ENCODE measurements around the gene TFDP1.

TFDP1 gene

DNA sequence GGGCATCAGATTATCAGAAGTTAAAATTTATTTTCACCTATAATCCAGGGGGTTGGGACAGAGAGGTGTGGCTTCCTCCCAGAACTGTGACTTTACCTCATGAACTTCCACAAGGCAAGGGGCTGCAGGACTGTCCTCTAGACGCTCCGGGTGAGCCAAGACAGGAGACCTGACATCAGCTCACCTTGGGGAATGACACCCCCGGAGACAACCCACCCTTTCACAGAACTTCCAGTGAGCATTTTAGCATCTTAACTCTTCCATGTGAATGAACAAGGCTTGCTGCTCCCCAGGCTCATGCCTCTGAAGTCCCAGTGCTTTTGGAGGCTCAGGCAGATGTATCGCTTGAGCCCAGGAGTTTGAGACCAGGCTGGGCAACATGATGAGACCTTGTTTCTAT is 29.4 kb upstream of the TFDP1 start:
- Histone ChIP-seq H3K36me3 (ENCODE audit: low read length) (no peaks in the 10 kb centered on the region), H3F3A (ENCODE audit: insufficient read depth) (no peaks in the 10 kb centered on the region), H3K9me2 (replicated peaks; ENCODE audit: insufficient read depth, low read length) (no peaks in the 10 kb centered on the region), H3K4me2 (ENCODE audit: low read depth, low read length, poor library complexity, severe bottlenecking) (no peak overlapping the region), H3K27me3 (ENCODE audit: low read length) (no peaks in the 10 kb centered on the region), H3K4me3 (ENCODE audit: insufficient read depth, low read length, poor library complexity, severe bottlenecking) (no peak overlapping the region), H3K27ac (ENCODE audit: low read depth, low read length) (no peak overlapping the region), H3K9ac (ENCODE audit: low read length) (no peak overlapping the region), H3K79me2 (ENCODE audit: insufficient read depth, low read length) (no peaks in the 10 kb centered on the region), H4K20me1 (ENCODE audit: low read depth, low read length) (no peaks in the 10 kb centered on the region), H3K9me3 (ENCODE audit: insufficient read depth, low read length) (no peaks in the 10 kb centered on the region), H2AFZ (ENCODE audit: low read depth, low read length, severe bottlenecking) (no peak overlapping the region)
- TF ChIP-seq, protein P1, sequence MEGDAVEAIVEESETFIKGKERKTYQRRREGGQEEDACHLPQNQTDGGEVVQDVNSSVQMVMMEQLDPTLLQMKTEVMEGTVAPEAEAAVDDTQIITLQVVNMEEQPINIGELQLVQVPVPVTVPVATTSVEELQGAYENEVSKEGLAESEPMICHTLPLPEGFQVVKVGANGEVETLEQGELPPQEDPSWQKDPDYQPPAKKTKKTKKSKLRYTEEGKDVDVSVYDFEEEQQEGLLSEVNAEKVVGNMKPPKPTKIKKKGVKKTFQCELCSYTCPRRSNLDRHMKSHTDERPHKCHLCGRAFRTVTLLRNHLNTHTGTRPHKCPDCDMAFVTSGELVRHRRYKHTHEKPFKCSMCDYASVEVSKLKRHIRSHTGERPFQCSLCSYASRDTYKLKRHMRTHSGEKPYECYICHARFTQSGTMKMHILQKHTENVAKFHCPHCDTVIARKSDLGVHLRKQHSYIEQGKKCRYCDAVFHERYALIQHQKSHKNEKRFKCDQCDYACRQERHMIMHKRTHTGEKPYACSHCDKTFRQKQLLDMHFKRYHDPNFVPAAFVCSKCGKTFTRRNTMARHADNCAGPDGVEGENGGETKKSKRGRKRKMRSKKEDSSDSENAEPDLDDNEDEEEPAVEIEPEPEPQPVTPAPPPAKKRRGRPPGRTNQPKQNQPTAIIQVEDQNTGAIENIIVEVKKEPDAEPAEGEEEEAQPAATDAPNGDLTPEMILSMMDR (IDR thresholded peaks at IDR 0.05; ENCODE audit: insufficient read depth, low read length, poor library complexity, severe bottlenecking): no peak
- no peak for TF ChIP-seq EZH2phosphoT487 (conservative IDR thresholded peaks at IDR 0.05; ENCODE audit: low read length)

DNA sequence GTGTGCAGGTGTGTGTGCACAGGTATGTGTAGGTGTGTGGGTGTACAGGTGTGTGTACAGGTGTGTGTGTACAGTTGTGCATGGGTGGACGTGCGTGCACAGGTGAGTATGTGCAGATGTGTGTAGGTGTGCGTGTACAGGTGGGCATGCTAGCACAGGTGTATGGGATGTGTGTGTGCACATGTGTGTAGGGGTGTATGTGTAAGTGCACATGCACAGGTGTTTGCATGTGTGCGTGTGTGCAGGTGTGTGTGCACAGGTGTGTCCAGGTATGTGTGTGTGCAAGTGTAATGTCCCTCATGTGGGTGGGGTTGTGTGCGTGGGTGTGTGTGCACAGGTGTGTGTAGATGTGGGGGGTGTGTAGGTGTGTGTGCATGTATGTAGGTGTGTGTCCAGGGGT is 27.5 kb upstream of the TFDP1 start:
- Histone ChIP-seq H3K36me3 (ENCODE audit: low read length) (no peaks in the 10 kb centered on the region), H3K4me2 (ENCODE audit: low read depth, low read length, poor library complexity, severe bottlenecking) (no peak overlapping the region)
- TF ChIP-seq, protein P1 (IDR thresholded peaks at IDR 0.05; ENCODE audit: insufficient read depth, low read length, poor library complexity, severe bottlenecking): no peak
- TF ChIP-seq EZH2phosphoT487 (conservative IDR thresholded peaks at IDR 0.05; ENCODE audit: low read length): no peak

DNA sequence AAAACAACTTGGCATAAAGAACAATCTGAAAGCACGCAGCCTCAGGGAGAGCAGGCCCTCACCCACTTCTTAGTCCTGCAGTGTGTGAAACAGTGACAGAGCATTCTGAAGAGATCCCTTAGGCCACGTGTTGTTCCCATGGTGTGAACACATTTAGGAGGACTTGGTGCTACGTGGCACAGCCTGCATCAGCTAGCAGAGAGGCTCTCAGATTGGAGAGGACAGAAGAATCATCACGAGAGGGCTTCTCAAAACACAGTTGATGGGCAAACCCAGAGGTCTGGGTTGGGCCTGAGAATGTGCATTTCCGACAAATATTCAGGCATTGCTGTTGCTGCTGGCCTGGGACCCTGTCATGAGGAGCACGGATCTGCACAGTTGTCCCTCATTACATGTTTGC is 26.1 kb upstream of the TFDP1 start:
- no peaks in the 10 kb centered on the region for H4K20me1 ChIP-seq (ENCODE audit: low read depth, low read length)
- no peak overlapping the region for H3K27ac ChIP-seq (ENCODE audit: low read depth, low read length)
- H3K27me3 ChIP-seq (ENCODE audit: low read length): no peaks in the 10 kb centered on the region
- no peaks in the 10 kb centered on the region for H3F3A ChIP-seq (ENCODE audit: insufficient read depth)
- no peaks in the 10 kb centered on the region for H3K9me2 ChIP-seq (replicated peaks; ENCODE audit: insufficient read depth, low read length)
- no peak overlapping the region for H3K4me3 ChIP-seq (ENCODE audit: insufficient read depth, low read length, poor library complexity, severe bottlenecking)
- no peak overlapping the region for H2AFZ ChIP-seq (ENCODE audit: low read depth, low read length, severe bottlenecking)
- H3K4me2 ChIP-seq (ENCODE audit: low read depth, low read length, poor library complexity, severe bottlenecking): no peak overlapping the region
- no peaks in the 10 kb centered on the region for H3K9me3 ChIP-seq (ENCODE audit: insufficient read depth, low read length)
- H3K36me3 ChIP-seq (ENCODE audit: low read length): no peaks in the 10 kb centered on the region
- TF ChIP-seq, protein P1 (IDR thresholded peaks at IDR 0.05; ENCODE audit: insufficient read depth, low read length, poor library complexity, severe bottlenecking): no peak
- TF ChIP-seq EZH2phosphoT487 (conservative IDR thresholded peaks at IDR 0.05; ENCODE audit: low read length): no peak
- no peaks in the 10 kb centered on the region for H3K79me2 ChIP-seq (ENCODE audit: insufficient read depth, low read length)
- H3K9ac ChIP-seq (ENCODE audit: low read length): no peak overlapping the region

More for the DNA sequence above, 27.5 kb upstream of the TFDP1 start:
- Histone ChIP-seq H3F3A (ENCODE audit: insufficient read depth) (no peaks in the 10 kb centered on the region), H3K9me3 (ENCODE audit: insufficient read depth, low read length) (no peaks in the 10 kb centered on the region), H3K9me2 (replicated peaks; ENCODE audit: insufficient read depth, low read length) (no peaks in the 10 kb centered on the region), H3K27me3 (ENCODE audit: low read length) (no peaks in the 10 kb centered on the region), H3K79me2 (ENCODE audit: insufficient read depth, low read length) (no peaks in the 10 kb centered on the region), H3K27ac (ENCODE audit: low read depth, low read length) (no peak overlapping the region), H2AFZ (ENCODE audit: low read depth, low read length, severe bottlenecking) (no peak overlapping the region), H3K4me3 (ENCODE audit: insufficient read depth, low read length, poor library complexity, severe bottlenecking) (no peak overlapping the region), H3K9ac (ENCODE audit: low read length) (no peak overlapping the region), H4K20me1 (ENCODE audit: low read depth, low read length) (no peaks in the 10 kb centered on the region)
